Measurements from ENCODE around the gene MAP4K4.

DNA sequence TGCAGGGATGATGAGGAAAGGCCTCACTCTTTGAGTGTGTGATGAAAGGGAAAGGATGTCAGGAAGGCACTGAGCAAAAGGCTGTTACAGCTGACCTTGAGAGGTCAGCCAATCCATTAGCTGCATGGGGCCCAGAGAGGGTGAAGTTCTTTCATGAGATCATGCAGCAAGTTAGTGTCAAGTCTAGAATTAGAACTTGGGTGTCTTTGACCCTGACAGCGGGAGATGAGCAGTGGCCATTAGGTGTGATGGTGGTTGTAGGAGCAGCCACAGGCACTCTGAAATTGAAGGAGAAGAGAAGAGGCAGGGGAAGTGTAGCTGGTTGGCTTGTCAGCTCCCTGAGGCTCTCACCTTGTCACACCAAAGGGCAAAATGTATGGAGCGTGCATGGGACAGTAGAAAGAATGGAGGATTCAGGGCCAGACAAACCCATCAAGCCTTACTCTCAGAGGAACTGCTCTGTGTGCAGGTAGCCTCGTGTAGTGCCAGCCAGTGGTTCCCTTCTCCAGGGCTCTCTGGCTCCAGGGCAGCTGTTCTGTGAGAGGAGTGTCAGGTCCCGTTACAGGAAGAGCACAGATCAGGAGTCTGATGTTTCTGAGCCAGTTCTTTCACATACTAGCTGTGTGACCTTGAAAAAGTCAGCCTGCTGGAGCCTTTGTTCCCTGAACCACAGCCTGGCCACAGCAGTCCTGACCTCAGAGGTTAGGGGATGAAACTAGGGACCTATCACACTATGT lies 35.9 kb downstream of the MAP4K4 start:
- TF ChIP-seq, protein P1, sequence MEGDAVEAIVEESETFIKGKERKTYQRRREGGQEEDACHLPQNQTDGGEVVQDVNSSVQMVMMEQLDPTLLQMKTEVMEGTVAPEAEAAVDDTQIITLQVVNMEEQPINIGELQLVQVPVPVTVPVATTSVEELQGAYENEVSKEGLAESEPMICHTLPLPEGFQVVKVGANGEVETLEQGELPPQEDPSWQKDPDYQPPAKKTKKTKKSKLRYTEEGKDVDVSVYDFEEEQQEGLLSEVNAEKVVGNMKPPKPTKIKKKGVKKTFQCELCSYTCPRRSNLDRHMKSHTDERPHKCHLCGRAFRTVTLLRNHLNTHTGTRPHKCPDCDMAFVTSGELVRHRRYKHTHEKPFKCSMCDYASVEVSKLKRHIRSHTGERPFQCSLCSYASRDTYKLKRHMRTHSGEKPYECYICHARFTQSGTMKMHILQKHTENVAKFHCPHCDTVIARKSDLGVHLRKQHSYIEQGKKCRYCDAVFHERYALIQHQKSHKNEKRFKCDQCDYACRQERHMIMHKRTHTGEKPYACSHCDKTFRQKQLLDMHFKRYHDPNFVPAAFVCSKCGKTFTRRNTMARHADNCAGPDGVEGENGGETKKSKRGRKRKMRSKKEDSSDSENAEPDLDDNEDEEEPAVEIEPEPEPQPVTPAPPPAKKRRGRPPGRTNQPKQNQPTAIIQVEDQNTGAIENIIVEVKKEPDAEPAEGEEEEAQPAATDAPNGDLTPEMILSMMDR (conservative IDR thresholded peaks at IDR 0.05; ENCODE audit: low read length), result no peak
- no peak for TF ChIP-seq EZH2phosphoT487 (IDR thresholded peaks at IDR 0.05; ENCODE audit: borderline replicate concordance)
